HG03025 (cell line): ENCODE data around the gene ATP9A.

Experiments
- ATAC-seq: cut with Tn5 transposase; IDR thresholded peaks from one replicate; pipeline ENCODE4 v1.9.1; 2021; ENCODE audit warnings: mild to moderate bottlenecking, moderate library complexity; ENCODE audit not compliant: unreplicated experiment, low FRiP score

Gene ATP9A

GRCh38 chr20:51610761-51611624 is 157.2 kb downstream of the ATP9A start:
- no peak for ATAC-seq

GRCh38 chr20:51610111-51610510 is 158.1 kb downstream of the ATP9A start:
- no peak for ATAC-seq

- ATAC-seq, result no peak
Measured at GRCh38 chr20:51609251-51609650, 158.9 kb downstream of the ATP9A start.

- ATAC-seq, result peak; percentile 49
Measured at GRCh38 chr20:51608061-51608460, 160.1 kb downstream of the ATP9A start.

GRCh38 chr20:51607170-51607569 is 161.0 kb downstream of the ATP9A start:
- no peak for ATAC-seq

GRCh38 chr20:51604851-51605250 is 163.3 kb downstream of the ATP9A start:
- no peak for ATAC-seq

GRCh38 chr20:51602131-51602530 is 166.1 kb downstream of the ATP9A start:
- ATAC-seq, result no peak

- ATAC-seq, result no peak
Measured at GRCh38 chr20:51600950-51601349, 167.2 kb downstream of the ATP9A start.

- ATAC-seq, result no peak
Measured at GRCh38 chr20:51600016-51600420, 168.2 kb downstream of the ATP9A start.

GRCh38 chr20:51598556-51598955 is 169.6 kb downstream of the ATP9A start:
- ATAC-seq, result no peak

GRCh38 chr20:51597389-51598231 is 170.6 kb downstream of the ATP9A start:
- no peak for ATAC-seq

GRCh38 chr20:51596668-51597388 is 171.4 kb downstream of the ATP9A start:
- ATAC-seq, result no peak

GRCh38 chr20:51595744-51596143 is 172.4 kb downstream of the ATP9A start:
- no peak for ATAC-seq

GRCh38 chr20:51595058-51595532 is 173.1 kb downstream of the ATP9A start:
- no peak for ATAC-seq

- no peak for ATAC-seq
Measured at GRCh38 chr20:51594236-51595057, 173.7 kb downstream of the ATP9A start.

- no peak for ATAC-seq
Measured at GRCh38 chr20:51593584-51593983, 174.6 kb downstream of the ATP9A start.

GRCh38 chr20:51592564-51592963 is 175.6 kb downstream of the ATP9A start:
- ATAC-seq, result no peak

GRCh38 chr20:51591871-51592270 is 176.3 kb downstream of the ATP9A start:
- ATAC-seq, result no peak

GRCh38 chr20:51588762-51589161 is 179.4 kb downstream of the ATP9A start:
- no peak for ATAC-seq

- ATAC-seq, result no peak
Measured at GRCh38 chr20:51587145-51587544, 181.0 kb downstream of the ATP9A start.
